ENCODE measurements around the gene ZC2HC1C. TPM values are rescaled to one million over a fixed set of nuclear protein-coding genes. Genes with fewer than 3 reads are reported as not detected.

ZC2HC1C gene
- total and polyA plus RNA-seq, 3 donors from 2014 or later: 35.2 to 233 (median 63.5) TPM

GRCh38 chr14:75046899-75047298 lies 22.5 kb upstream of the ZC2HC1C start:
- H3K9me3 ChIP-seq: no peaks in the 10 kb centered on the region
- no peak for DNase-seq
- H3K36me3 ChIP-seq (ENCODE audit: low read depth, missing control alignments): no peaks in the 10 kb centered on the region
- intact Hi-C loops (cut with DNase I; ENCODE audit: low total_unique reads): no loop called here
- no peaks in the 10 kb centered on the region for H3K27me3 ChIP-seq
- no peak overlapping the region for H3K27ac ChIP-seq
- WGBS, 2 donors: 80 to 81% methylated on average over 3 of the region's 3 CpGs
- peaks cover 20% of the 10 kb centered on the region for H3K4me1 ChIP-seq
- no peak for TF ChIP-seq POLR2A (IDR thresholded peaks at IDR 0.05)
- TF ChIP-seq, protein P1, sequence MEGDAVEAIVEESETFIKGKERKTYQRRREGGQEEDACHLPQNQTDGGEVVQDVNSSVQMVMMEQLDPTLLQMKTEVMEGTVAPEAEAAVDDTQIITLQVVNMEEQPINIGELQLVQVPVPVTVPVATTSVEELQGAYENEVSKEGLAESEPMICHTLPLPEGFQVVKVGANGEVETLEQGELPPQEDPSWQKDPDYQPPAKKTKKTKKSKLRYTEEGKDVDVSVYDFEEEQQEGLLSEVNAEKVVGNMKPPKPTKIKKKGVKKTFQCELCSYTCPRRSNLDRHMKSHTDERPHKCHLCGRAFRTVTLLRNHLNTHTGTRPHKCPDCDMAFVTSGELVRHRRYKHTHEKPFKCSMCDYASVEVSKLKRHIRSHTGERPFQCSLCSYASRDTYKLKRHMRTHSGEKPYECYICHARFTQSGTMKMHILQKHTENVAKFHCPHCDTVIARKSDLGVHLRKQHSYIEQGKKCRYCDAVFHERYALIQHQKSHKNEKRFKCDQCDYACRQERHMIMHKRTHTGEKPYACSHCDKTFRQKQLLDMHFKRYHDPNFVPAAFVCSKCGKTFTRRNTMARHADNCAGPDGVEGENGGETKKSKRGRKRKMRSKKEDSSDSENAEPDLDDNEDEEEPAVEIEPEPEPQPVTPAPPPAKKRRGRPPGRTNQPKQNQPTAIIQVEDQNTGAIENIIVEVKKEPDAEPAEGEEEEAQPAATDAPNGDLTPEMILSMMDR (IDR thresholded peaks at IDR 0.05): no peak
- no peak overlapping the region for H3K4me3 ChIP-seq

DNA sequence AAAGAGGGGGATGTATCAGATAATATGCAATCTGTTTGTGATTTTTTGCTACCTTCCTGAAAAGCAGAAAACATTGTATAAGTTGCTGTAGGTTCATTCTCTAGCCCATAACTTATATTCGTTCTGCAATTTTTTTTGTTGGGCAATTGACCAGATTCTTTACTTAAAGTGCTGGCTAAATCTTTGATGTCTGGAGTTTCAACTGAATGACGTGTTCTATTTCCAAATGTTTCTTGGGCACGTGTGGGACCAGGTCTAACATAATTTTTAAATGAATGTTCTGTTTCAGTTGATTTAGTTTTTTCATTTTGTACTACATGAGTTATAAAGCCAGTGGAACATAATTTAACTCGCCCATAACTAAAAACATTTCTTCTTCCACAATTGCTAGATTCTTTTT lies 21.9 kb upstream of the ZC2HC1C start:
- no peaks in the 10 kb centered on the region for H3K9me3 ChIP-seq
- no peaks in the 10 kb centered on the region for H3K36me3 ChIP-seq (ENCODE audit: low read depth, missing control alignments)
- WGBS, 2 donors: 84 to 90% methylated on average over 4 of the region's 4 CpGs
- H3K4me3 ChIP-seq: no peak overlapping the region
- H3K27ac ChIP-seq: no peak overlapping the region
- peaks cover 17% of the 10 kb centered on the region for H3K4me1 ChIP-seq
- TF ChIP-seq, protein P1 (IDR thresholded peaks at IDR 0.05): no peak
- no peak for TF ChIP-seq POLR2A (IDR thresholded peaks at IDR 0.05)
- no peaks in the 10 kb centered on the region for H3K27me3 ChIP-seq
- no peak for DNase-seq
- intact Hi-C loops (cut with DNase I; ENCODE audit: low total_unique reads): no loop called here

- Histone ChIP-seq H3K36me3 (ENCODE audit: low read depth, missing control alignments) (no peaks in the 10 kb centered on the region), H3K27me3 (no peaks in the 10 kb centered on the region), H3K4me3 (no peak overlapping the region), H3K4me1 (peaks cover 17% of the 10 kb centered on the region), H3K9me3 (no peaks in the 10 kb centered on the region), H3K27ac (no peak overlapping the region)
- TF ChIP-seq POLR2A (IDR thresholded peaks at IDR 0.05): no peak
- TF ChIP-seq, protein P1 (IDR thresholded peaks at IDR 0.05): no peak
- intact Hi-C loops (cut with DNase I; ENCODE audit: low total_unique reads): no loop called here
- DNase-seq: no peak
- WGBS, 2 donors: 83 to 89% methylated on average over 2 of the region's 2 CpGs
Observed at GRCh38 chr14:75048101-75048500, 21.3 kb upstream of the ZC2HC1C start.

DNA sequence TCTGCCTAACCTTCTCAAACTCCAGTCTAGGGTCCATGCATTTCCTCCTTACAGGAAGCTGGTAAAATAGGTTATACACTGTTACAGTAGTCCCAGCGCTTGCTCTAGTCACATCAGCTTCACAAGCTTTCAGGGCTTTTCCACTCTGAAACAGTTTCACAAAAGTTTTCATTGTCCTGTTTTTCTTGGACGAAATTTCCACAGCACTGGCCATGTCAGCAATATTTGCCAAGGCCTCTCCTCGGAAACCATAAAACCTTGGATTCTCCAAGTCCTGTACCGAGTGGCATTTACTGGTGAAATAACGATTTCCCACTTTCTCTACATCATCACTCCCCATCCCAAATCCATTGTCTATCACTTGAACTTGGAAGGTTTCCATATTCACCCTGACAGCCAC lies 20.3 kb upstream of the ZC2HC1C start:
- no peaks in the 10 kb centered on the region for H3K9me3 ChIP-seq
- TF ChIP-seq, protein P1 (IDR thresholded peaks at IDR 0.05): no peak
- TF ChIP-seq POLR2A (IDR thresholded peaks at IDR 0.05): no peak
- peaks cover 17% of the 10 kb centered on the region for H3K4me1 ChIP-seq
- H3K27ac ChIP-seq: peak overlapping the region in 1 of 2 donors; percentile 9
- no peaks in the 10 kb centered on the region for H3K36me3 ChIP-seq (ENCODE audit: low read depth, missing control alignments)
- WGBS, 2 donors: 47 to 62% methylated on average over 5 of the region's 5 CpGs
- H3K27me3 ChIP-seq: no peaks in the 10 kb centered on the region
- H3K4me3 ChIP-seq: no peak overlapping the region
- intact Hi-C loops (cut with DNase I; ENCODE audit: low total_unique reads): no loop called here
- DNase-seq: no peak

- intact Hi-C loops (cut with DNase I; ENCODE audit: low total_unique reads): no loop called here
- TF ChIP-seq, protein P1 (IDR thresholded peaks at IDR 0.05): no peak
- no peak for TF ChIP-seq POLR2A (IDR thresholded peaks at IDR 0.05)
- Histone ChIP-seq H3K4me1 (peaks cover 17% of the 10 kb centered on the region), H3K27ac (no peak overlapping the region), H3K4me3 (no peak overlapping the region), H3K9me3 (no peaks in the 10 kb centered on the region), H3K36me3 (ENCODE audit: low read depth, missing control alignments) (no peaks in the 10 kb centered on the region), H3K27me3 (no peaks in the 10 kb centered on the region)
- WGBS, 2 donors: 83 to 87% methylated on average over 3 of the region's 3 CpGs
- DNase-seq: no peak
Observed at GRCh38 chr14:75049731-75050201, 19.7 kb upstream of the ZC2HC1C start.

All from testis (tissue), 3 donors.